ENCODE results near the gene SERPINB1. TPM values are rescaled to one million over a fixed set of nuclear protein-coding genes. Genes with fewer than 3 reads are reported as not detected.

The SERPINB1 gene
- total RNA-seq, 4 donors from 2014 or later: 33.3 to 48.9 (median 42.1) TPM

DNA sequence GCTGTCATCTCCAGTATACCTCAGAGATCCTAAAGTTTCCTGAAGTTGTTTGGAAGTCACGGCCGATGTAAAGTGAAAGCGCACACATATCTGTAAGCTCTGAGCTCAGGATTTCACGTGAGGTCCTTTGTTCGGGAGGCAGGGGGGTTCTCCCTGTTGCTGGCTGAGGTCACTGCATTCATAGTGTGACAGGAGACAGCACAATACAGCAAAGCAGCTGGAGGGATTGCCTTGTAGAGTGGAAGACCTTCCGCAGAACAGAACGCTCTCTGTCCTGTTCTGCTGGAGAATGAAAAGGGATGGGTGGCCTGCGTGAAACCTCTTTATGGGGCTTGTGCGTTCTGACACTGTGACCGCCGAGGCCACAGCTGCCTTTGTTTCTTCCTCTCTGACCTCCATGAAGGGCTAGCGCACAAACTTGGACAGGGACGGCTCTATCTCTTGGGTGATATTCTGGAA is 13.4 kb upstream of the SERPINB1 start:
- TF ChIP-seq, protein P1, sequence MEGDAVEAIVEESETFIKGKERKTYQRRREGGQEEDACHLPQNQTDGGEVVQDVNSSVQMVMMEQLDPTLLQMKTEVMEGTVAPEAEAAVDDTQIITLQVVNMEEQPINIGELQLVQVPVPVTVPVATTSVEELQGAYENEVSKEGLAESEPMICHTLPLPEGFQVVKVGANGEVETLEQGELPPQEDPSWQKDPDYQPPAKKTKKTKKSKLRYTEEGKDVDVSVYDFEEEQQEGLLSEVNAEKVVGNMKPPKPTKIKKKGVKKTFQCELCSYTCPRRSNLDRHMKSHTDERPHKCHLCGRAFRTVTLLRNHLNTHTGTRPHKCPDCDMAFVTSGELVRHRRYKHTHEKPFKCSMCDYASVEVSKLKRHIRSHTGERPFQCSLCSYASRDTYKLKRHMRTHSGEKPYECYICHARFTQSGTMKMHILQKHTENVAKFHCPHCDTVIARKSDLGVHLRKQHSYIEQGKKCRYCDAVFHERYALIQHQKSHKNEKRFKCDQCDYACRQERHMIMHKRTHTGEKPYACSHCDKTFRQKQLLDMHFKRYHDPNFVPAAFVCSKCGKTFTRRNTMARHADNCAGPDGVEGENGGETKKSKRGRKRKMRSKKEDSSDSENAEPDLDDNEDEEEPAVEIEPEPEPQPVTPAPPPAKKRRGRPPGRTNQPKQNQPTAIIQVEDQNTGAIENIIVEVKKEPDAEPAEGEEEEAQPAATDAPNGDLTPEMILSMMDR (IDR thresholded peaks at IDR 0.05; ENCODE audit: low read depth): no peak

DNA sequence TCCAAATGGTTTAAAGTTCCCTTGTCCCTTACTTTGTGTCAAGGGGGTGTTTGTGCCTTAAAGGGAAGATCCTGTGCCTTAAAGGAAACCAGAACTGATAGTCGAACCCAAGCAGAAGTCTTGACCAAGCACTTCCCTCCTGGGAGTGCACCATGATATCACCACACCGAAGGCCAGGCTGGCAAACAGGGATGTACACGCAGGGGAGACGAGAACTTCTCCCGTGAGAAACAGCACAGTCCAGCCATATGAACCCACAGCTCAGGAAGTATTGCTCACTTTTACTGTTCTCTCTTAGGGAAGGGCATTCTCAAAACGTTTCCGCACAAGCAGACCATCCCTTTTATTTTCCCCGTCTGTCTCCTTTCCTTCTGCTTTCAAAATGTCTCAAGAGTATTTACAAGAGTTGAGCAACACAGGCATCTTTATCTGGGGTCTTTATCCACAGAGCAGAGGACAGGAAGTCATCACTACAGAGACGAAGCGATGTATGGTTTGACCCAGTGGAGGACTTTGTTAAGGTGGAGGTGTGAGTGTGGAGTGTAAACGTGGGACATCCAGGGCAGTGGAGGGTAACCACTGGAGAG is 12.8 kb upstream of the SERPINB1 start:
- TF ChIP-seq, protein P1 (IDR thresholded peaks at IDR 0.05; ENCODE audit: low read depth): no peak

DNA sequence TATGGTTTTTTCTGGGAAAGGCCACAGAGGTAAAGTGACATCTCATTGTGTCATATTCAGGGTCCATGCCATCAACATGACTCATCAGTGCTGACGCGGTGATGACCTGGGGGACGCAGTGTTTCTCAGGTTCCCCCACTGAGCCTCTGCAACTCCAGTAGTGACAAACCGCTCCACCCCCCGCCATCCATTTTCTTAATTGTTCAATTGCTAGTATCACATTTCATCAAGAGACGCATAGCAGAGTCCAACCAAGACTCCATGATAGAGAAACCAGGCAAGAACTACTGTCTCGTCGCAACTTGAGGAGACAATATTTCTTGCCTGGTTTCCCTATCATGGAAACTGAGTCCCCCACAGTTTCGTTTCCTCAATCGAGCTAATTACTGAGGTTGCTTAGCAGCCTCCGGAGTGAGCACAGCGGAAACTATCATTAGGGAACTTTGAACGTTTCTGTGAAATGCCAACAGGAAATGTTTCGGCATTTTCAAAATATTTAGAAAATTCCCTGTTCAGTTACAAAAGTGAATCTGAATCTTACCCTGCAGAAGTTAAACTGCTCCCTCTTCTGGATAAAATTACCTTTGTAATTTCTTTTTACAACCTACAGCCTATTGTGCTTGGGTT is 12.2 kb upstream of the SERPINB1 start:
- TF ChIP-seq, protein P1 (IDR thresholded peaks at IDR 0.05; ENCODE audit: low read depth): no peak

DNA sequence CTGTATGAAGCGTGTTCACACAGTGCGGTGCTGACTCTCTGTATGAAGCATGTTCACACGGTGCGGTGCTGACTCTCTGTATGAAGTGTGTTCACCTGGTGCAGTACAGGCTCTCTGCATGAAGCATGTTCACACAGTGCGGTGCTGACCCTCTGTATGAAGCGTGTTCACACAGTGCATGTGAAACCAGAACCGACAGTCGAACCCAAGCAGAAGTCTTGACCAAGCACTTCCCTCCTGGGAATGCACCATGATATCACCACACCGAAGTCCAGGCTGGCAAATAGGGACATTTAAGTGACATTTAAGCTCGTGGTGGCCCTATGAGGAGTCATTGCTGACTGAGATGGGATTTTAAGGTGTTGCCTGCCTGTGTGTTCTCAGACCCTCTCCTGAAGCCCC is 11.3 kb upstream of the SERPINB1 start:
- TF ChIP-seq, protein P1 (IDR thresholded peaks at IDR 0.05; ENCODE audit: low read depth): no peak

DNA sequence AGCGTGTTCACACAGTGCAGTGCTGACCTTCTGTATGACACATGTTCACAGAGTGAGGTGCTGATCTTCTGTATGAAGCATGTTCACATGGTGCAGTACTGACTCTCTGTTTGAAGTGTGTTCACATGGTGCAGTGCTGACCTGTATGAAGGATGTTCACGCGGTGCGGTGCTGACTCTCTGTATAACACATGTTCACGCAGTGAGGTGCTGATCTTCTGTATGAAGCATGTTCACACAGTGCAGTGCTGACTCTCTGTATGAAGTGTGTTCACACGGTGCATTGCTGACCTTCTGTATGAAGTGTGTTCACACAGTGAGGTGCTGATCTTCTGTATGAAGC is 10.8 kb upstream of the SERPINB1 start:
- TF ChIP-seq, protein P1 (IDR thresholded peaks at IDR 0.05; ENCODE audit: low read depth): no peak

DNA sequence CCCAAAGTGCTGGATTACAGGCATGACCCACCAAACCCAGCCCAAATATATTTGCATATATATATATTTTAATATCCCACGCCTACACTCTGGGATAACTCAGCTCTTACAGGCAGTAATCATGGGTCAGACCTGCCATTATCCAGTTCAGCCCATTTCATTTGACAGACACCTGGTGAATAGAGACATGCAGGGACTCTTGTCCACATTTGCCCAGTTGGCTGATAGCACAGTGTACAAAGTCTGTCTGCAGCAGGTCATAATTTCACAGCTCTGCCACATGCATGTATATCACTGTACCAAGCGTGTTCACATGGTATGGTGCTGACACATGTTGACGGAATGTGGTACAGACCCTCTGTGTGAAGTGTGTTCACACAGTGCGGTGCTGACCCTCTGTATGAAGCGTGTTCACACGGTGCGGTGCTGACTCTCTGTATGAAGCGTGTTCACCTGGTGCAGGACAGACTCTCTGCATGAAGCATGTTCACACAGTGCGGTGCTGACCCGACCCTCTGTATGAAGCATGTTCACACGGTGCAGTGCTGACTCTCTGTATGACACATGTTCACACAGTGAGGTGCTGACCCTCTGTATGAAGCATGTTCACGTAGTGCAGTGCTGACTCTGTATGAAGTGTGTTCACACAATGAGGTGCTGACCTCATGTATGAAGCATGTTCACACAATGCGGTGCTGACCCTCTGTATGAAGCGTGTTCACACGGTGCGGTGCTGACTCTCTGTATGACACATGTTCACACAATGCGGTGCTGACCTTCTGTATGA is 10.3 kb upstream of the SERPINB1 start:
- TF ChIP-seq, protein P1 (IDR thresholded peaks at IDR 0.05; ENCODE audit: low read depth): no peak

DNA sequence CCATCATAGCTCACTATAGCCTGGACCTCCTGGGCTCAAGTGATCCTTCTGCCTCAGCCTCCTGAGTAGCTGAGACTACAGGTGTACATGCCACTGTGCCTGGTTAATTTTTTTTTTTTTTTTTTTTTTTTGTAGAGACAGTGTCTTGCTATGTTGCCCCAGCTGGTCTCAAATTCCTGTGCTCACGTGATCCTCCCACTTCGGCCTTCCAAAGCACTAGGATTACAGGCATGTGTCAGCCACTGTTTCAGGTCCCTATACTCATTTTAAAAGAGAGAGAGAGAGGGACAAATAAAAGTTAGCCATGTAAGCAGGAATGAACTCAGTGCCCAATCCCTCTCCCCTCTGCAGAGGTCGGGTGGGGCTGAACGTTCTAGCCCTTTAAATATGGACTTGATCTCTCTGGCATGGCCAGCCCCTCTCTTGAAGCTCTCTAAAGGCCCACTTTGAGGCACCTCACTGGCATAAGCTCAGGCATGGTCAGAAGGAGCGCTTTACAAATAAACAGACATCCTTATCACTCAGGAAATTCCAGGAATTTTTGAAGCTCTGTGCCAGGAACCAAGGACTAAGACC is 9.0 kb upstream of the SERPINB1 start:
- TF ChIP-seq, protein P1 (IDR thresholded peaks at IDR 0.05; ENCODE audit: low read depth): no peak

Data from subcutaneous adipose tissue (tissue), 4 donors.